PFSK-1 (cell line): Measurements from ENCODE around the gene TECTB.

Experiments used
- FOXP2 ChIP-seq: optimal IDR thresholded peaks from 2 replicates; pipeline ENCODE3; 2011; ENCODE audit warnings: borderline replicate concordance, control low read depth, inconsistent platforms; ENCODE audit not compliant: insufficient read depth; ENCODE audit errors: extremely low read length, extremely low read depth
- POLR2AphosphoS5 ChIP-seq: IDR thresholded peaks from 2 replicates; pipeline ENCODE4 v1.6.1; 2012; ENCODE audit warnings: low read depth, mild to moderate bottlenecking, control low read depth, low read length, moderate library complexity
- SIN3A ChIP-seq: IDR thresholded peaks from 2 replicates; pipeline ENCODE4 v1.6.1; 2012; ENCODE audit warnings: mild to moderate bottlenecking, low read length, moderate library complexity, borderline replicate concordance; ENCODE audit not compliant: insufficient read depth
- TAF1 ChIP-seq: IDR thresholded peaks from 2 replicates; pipeline ENCODE4 v1.6.1; 2012; ENCODE audit warnings: low read length, control low read depth, borderline replicate concordance; ENCODE audit not compliant: insufficient read depth

- no peak for TF ChIP-seq POLR2AphosphoS5
- TF ChIP-seq SIN3A: no peak
- no peak for TF ChIP-seq TAF1
- TF ChIP-seq FOXP2: no peak
These were observed 20.3 kb downstream of the TECTB start for GRCh38 chr10:112303528-112303927.
